K562 (cell line): ENCODE measurements around the gene CEP170. TPM values are rescaled to one million over a fixed set of nuclear protein-coding genes. Genes with fewer than 3 reads are reported as not detected.
"Not testable (repeated sequence)": the region's sequence is repeated elsewhere in the genome, so short reads cannot be mapped to it uniquely, and the experiment has no call there.

Experiments used
- ARID1B ChIP-seq: fragments of 450-650 bp; IDR thresholded peaks from 2 replicates; pipeline ENCODE4 v1.6.1; 2016; ENCODE audit warnings: antibody characterized with exemption, mild to moderate bottlenecking, inconsistent platforms
- ATF7 ChIP-seq: fragments of 450-650 bp; IDR thresholded peaks from 2 replicates; pipeline ENCODE4 v1.7.1; 2014; ENCODE audit warnings: mild to moderate bottlenecking, moderate library complexity
- EP400 ChIP-seq: fragments of 450-650 bp; IDR thresholded peaks from 2 replicates; pipeline ENCODE4 v1.6.1; 2017; ENCODE audit warnings: antibody characterized with exemption, mild to moderate bottlenecking, moderate library complexity
- FOXM1 ChIP-seq, 2 experiments: fragments of 450-650 bp in 1 of 2; sonication (generic) in 1 of 2; formaldehyde crosslinking in 1 of 2; IDR thresholded peaks; 2 replicates each; pipeline versions ENCODE4 v1.6.1 to v1.9.0; 2017 to 2022; ENCODE audit warnings: low read depth in 2 of 2, mild to moderate bottlenecking in 2 of 2, missing genetic modification reagents in 1 of 2, moderate library complexity in 1 of 2
- GATA2 ChIP-seq: sonication (generic); formaldehyde crosslinking; IDR thresholded peaks from 2 replicates; pipeline ENCODE4 v1.4.0; 2020; ENCODE audit warnings: mild to moderate bottlenecking, missing genetic modification reagents
- HMBOX1 ChIP-seq: sonication (generic); IDR thresholded peaks from 2 replicates; pipeline ENCODE4 v1.6.1; 2016
- KDM1A ChIP-seq, 2 experiments: fragments of 450-650 bp; IDR thresholded peaks; 2 replicates each; pipeline ENCODE4 v1.6.1; 2016; ENCODE audit warnings: mild to moderate bottlenecking in 2 of 2
- L3MBTL2 ChIP-seq: fragments of 450-650 bp; IDR thresholded peaks from 2 replicates; pipeline ENCODE4 v1.6.1; 2016; ENCODE audit warnings: mild to moderate bottlenecking, moderate library complexity
- MEIS2 ChIP-seq: fragments of 450-650 bp; IDR thresholded peaks from 2 replicates; pipeline ENCODE4 v1.6.1; 2014; ENCODE audit warnings: mild to moderate bottlenecking; ENCODE audit not compliant: partially characterized antibody
- MYC ChIP-seq, 2 experiments: fragments of 250-450 bp in 1 of 2; sonication (Bioruptor Pico) in 1 of 2; IDR thresholded peaks; 2 replicates each; pipeline versions ENCODE4 v1.5.1 to v1.6.1; 2012 to 2021; ENCODE audit warnings: low read depth in 2 of 2, borderline replicate concordance in 1 of 2, improper control_type of control experiment in 1 of 2, low read length in 1 of 2, mild to moderate bottlenecking in 1 of 2, moderate library complexity in 1 of 2
- NCOR1 ChIP-seq: fragments of 450-650 bp; IDR thresholded peaks from 2 replicates; pipeline ENCODE4 v1.6.1; 2016; ENCODE audit warnings: mild to moderate bottlenecking, moderate library complexity
- NFIC ChIP-seq: fragments of 450-650 bp; IDR thresholded peaks from 2 replicates; pipeline ENCODE4 v1.6.1; 2017; ENCODE audit warnings: mild to moderate bottlenecking, inconsistent platforms
- NR2C1 ChIP-seq, 2 experiments: fragments of 450-650 bp; IDR thresholded peaks; 2 replicates each; pipeline ENCODE4 v1.6.1; 2017; ENCODE audit warnings: mild to moderate bottlenecking in 2 of 2, antibody characterized with exemption in 1 of 2, inconsistent platforms in 1 of 2, missing compliant biosample characterization in 1 of 2, missing genetic modification characterization in 1 of 2
- PHB2 ChIP-seq: fragments of 450-650 bp; IDR thresholded peaks from 2 replicates; pipeline ENCODE4 v1.6.1; 2017; ENCODE audit warnings: low read depth
- POLR2AphosphoS5 ChIP-seq: IDR thresholded peaks from 2 replicates; pipeline ENCODE4 v1.6.1; 2011; ENCODE audit warnings: mild to moderate bottlenecking, low read depth, low read length, moderate library complexity; ENCODE audit not compliant: control insufficient read depth, insufficient read depth
- RBM25 ChIP-seq: fragments of 200-400 bp; formaldehyde crosslinking; IDR thresholded peaks from 2 replicates; pipeline ENCODE4 v1.6.1; 2018; ENCODE audit warnings: low read length, low read depth, moderate library complexity; ENCODE audit not compliant: severe bottlenecking
- SMARCA4 ChIP-seq: fragments of 450-650 bp; IDR thresholded peaks from 2 replicates; pipeline ENCODE4 v1.6.1; 2016
- SMARCE1 ChIP-seq: fragments of 450-650 bp; IDR thresholded peaks from 2 replicates; pipeline ENCODE4 v1.7.1; 2016; ENCODE audit warnings: mild to moderate bottlenecking
- TAL1 ChIP-seq: fragments of 450-650 bp; IDR thresholded peaks from 2 replicates; pipeline ENCODE4 v1.6.1; 2016; ENCODE audit warnings: mild to moderate bottlenecking
- TCF3 ChIP-seq: sonication (generic); formaldehyde crosslinking; IDR thresholded peaks from 2 replicates; pipeline ENCODE4 v1.4.0; 2020; ENCODE audit warnings: mild to moderate bottlenecking, missing genetic modification reagents
- TEAD1 ChIP-seq, 2 experiments: fragments of 450-650 bp in 1 of 2; sonication (generic) in 1 of 2; formaldehyde crosslinking; IDR thresholded peaks; 2 replicates each; pipeline versions ENCODE4 v1.4.0 to v1.8.0; 2020 to 2022; ENCODE audit warnings: mild to moderate bottlenecking in 2 of 2, missing genetic modification reagents in 1 of 2
- TEAD4 ChIP-seq, 2 experiments: sonication (generic) in 1 of 2; formaldehyde crosslinking in 1 of 2; IDR thresholded peaks; 2 replicates each; pipeline versions ENCODE4 v1.6.1 to v1.8.0; 2012 to 2022; ENCODE audit warnings: borderline replicate concordance in 1 of 2, inconsistent platforms in 1 of 2, low read length in 1 of 2, mild to moderate bottlenecking in 1 of 2, missing genetic modification reagents in 1 of 2
- ZNF395 ChIP-seq: fragments of 200-800 bp; sonication (Bioruptor generic); IDR thresholded peaks from 2 replicates; pipeline ENCODE4 v1.6.1; 2017; ENCODE audit warnings: missing genetic modification characterization, missing compliant biosample characterization
- ZNF431 ChIP-seq: sonication (generic); formaldehyde crosslinking; IDR thresholded peaks from 2 replicates; pipeline ENCODE4 v1.8.0; 2022; ENCODE audit warnings: mild to moderate bottlenecking, missing genetic modification reagents
- ZNF644 ChIP-seq: fragments of 200-800 bp; sonication (Bioruptor generic); IDR thresholded peaks from 2 replicates; pipeline ENCODE4 v1.6.1; 2016; ENCODE audit warnings: low read depth, missing genetic modification characterization, missing compliant biosample characterization
- ZNF707 ChIP-seq: fragments of 250-450 bp; sonication (Bioruptor Pico); conservative IDR thresholded peaks from 2 replicates; pipeline ENCODE4 v1.8.0; 2022; ENCODE audit warnings: inconsistent platforms, mild to moderate bottlenecking, moderate library complexity
- polyA plus RNA-seq, 8 experiments: library from polyadenylated mRNA; depleted of rRNA in 4 of 8; stranded (reverse) in 5 of 8; unstranded in 3 of 8; fragments of >200 nt; fragmentation: Nextera tagmentation in 2 of 8; fragmentation: Illumina TruSeq in 1 of 8; extraction: Ambion mirVana in 2 of 8; extraction: Trizol in 1 of 8; gene quantifications; 2 replicates each; pipeline versions ENCODE4 v1.2.1 to v1.2.3, GENCODE V29; 2011 to 2014; ENCODE audit warnings: inconsistent platforms in 1 of 8, missing spikeins in 1 of 8
- total RNA-seq, 7 experiments: library from RNA; depleted of rRNA in 6 of 7; stranded (reverse); fragments of >200 nt in 6 of 7; fragmentation: Illumina TruSeq in 2 of 7; extraction: Trizol in 2 of 7; gene quantifications; 2 replicates each; pipeline versions ENCODE4 v1.2.1 to v1.2.3, GENCODE V29; 2011 to 2021; ENCODE audit warnings: low replicate concordance in 1 of 7

The CEP170 gene
- total and polyA plus RNA-seq, 9 of the 15 experiments (the other 6 are each of a cell fraction or from before 2014, with no cell fraction given) = 22.6 to 110 (median 68.5) TPM

DNA sequence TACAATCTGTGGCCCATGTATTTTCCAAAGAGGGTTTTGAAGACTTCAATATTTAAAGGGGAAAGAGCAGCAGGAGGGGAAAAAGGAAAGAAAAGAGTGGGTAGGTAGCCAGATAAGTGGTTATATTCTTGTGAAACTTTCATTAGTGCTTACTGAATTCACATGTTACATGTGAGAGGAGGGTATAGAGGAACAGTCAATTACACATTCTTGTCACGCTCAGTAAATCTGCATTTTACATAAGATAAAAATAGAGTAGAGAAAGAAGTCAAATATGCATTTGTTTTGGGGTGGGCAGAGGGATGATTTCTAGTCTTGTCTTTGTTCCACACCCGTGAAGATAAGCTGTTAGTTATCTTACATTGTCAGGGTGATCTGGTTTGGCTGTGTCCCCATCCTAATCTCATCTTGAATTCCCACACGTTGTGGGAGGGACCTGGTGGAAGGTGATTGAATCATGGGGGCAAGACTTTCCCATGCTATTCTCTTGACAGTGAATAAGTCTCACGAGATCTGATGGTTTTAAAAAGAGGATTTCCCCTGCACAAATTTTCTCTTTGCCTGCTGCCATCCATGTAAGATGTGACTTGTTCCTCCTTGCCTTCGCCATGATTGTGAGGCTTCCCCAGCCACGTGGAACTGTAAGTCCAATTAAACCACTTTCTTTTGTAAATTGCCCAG lies 149.3 kb downstream of the CEP170 start (continued):
- TF ChIP-seq ARID1B = peak; percentile 93
- peak; percentile 59; the same call in 1 of the 2 replicates for TF ChIP-seq PHB2
- TF ChIP-seq MEIS2 = peak; percentile 56
- TF ChIP-seq HMBOX1 = peak; percentile 55; the same call in 1 of the 2 replicates
- peak; percentile 89 for TF ChIP-seq TEAD4 (IDR thresholded peaks at IDR 0.05; ENCODE audit: low read length)
- TF ChIP-seq TEAD4 (CRISPR knock-in tag; IDR thresholded peaks at IDR 0.05; ENCODE audit: borderline replicate concordance); MYC (CRISPR knock-in tag; IDR thresholded peaks at IDR 0.05; ENCODE audit: borderline replicate concordance, low read depth); FOXM1 (CRISPR knock-in tag; IDR thresholded peaks at IDR 0.05; ENCODE audit: low read depth); NR2C1 (IDR thresholded peaks at IDR 0.05): not testable (repeated sequence)
- peak; percentile 83 for TF ChIP-seq TCF3 (CRISPR knock-in tag)
- peak; percentile 90 for TF ChIP-seq NFIC
- peak; percentile 75 for TF ChIP-seq L3MBTL2
- peak; percentile 71 to 95; a peak in 3 of 4 replicates for TF ChIP-seq TEAD1 (CRISPR knock-in tag; IDR thresholded peaks at IDR 0.05)
- 0 out of 2 replicates have a peak, but pooled peaks have one; percentile 29 for TF ChIP-seq ZNF644 (tag)
- TF ChIP-seq KDM1A (IDR thresholded peaks at IDR 0.05) = peak; percentile 63 to 68
- TF ChIP-seq EP400 = peak; percentile 46; the same call in 1 of the 2 replicates
- TF ChIP-seq SMARCE1 = peak; percentile 69
- TF ChIP-seq ZNF431 = peak; percentile 97
- TF ChIP-seq SMARCA4 = peak; percentile 73
- TF ChIP-seq TAL1 = peak; percentile 96
- TF ChIP-seq MYC (IDR thresholded peaks at IDR 0.05; ENCODE audit: low read depth, low read length) = 0 out of 2 replicates have a peak, but pooled peaks have one; percentile 11
- TF ChIP-seq ZNF707 (CRISPR knock-in tag) = 0 out of 2 replicates have a peak, but pooled peaks have one; percentile 10
- peak; percentile 7 for TF ChIP-seq RBM25
- TF ChIP-seq NCOR1 = peak; percentile 91
- peak; percentile 71; the same call in 1 of the 2 replicates for TF ChIP-seq POLR2AphosphoS5
- TF ChIP-seq ATF7 = peak; percentile 15; the same call in 1 of the 2 replicates
- peak; percentile 55; the same call in 1 of the 2 replicates for TF ChIP-seq GATA2 (CRISPR knock-in tag)
- TF ChIP-seq ZNF395 = 0 out of 2 replicates have a peak, but pooled peaks have one; percentile 12
- TF ChIP-seq FOXM1 (IDR thresholded peaks at IDR 0.05; ENCODE audit: low read depth) = peak; percentile 86
- TF ChIP-seq NR2C1 (tag; IDR thresholded peaks at IDR 0.05) = peak; percentile 21; the same call in 1 of the 2 replicates
